Tibial artery (tissue), 4 donors: Measurements from ENCODE around the gene NUAK1.

Experiments
- DNase-seq, 2 donors: peaks; one replicate each; pipeline ENCODE4 v3.0.0-alpha.2; 2019
- H3K27ac ChIP-seq, 2 donors: fragments of 200-600 bp; sonication (generic) in 1 of 2; 1 replicate in 1 of 2; 2 replicates in 1 of 2; pipeline ENCODE4 v1.5.1; 2018 to 2019; ENCODE audit warnings: mild to moderate bottlenecking in 1 of 2
- H3K27me3 ChIP-seq, 2 donors: fragments of 200-600 bp; sonication (generic) in 1 of 2; one replicate each; pipeline versions ENCODE4 v1.5.1 to v1.6.0; 2016 to 2019
- H3K36me3 ChIP-seq, 3 donors: fragments of 200-600 bp; sonication (generic) in 2 of 3; one replicate each; pipeline ENCODE4 v1.5.1; 2016 to 2019; ENCODE audit warnings: mild to moderate bottlenecking in 2 of 3
- H3K4me1 ChIP-seq, 4 donors: fragments of 200-600 bp; sonication (generic) in 2 of 4; 1 replicate in 3 of 4; 2 replicates in 1 of 4; pipeline ENCODE4 v1.5.1; 2016 to 2019
- H3K4me3 ChIP-seq, 2 donors: fragments of 200-600 bp; sonication (generic) in 1 of 2; 1 replicate in 1 of 2; 2 replicates in 1 of 2; pipeline ENCODE4 v1.5.1; 2018 to 2019; ENCODE audit warnings: mild to moderate bottlenecking in 2 of 2
- H3K9me3 ChIP-seq, 3 donors: fragments of 200-600 bp; sonication (generic) in 1 of 3; one replicate each; pipeline ENCODE4 v1.5.1; 2016 to 2019
- intact Hi-C: fragments of 100-400 bp; cut with DNase I; formaldehyde crosslinking; loops from one replicate; pipeline ENCODE4 v1.15.0; 2023; ENCODE audit warnings: low total_unique reads
- TF ChIP-seq, protein P1 (sequence below), 2 experiments: fragments of 200-600 bp in 1 of 2; fragments of 450-650 bp in 1 of 2; IDR thresholded peaks; one replicate each; pipeline ENCODE4 v1.5.1; 2017 to 2019; ENCODE audit warnings: antibody characterized with exemption in 2 of 2, mild to moderate bottlenecking in 1 of 2, moderate library complexity in 1 of 2

The NUAK1 gene

GRCh38 chr12:106070147-106070546, 68.6 kb downstream of the NUAK1 start:
- peaks cover 0 to 49% (median 32%) of the 10 kb centered on the region in 4 donors for H3K4me1 ChIP-seq
- H3K27me3 ChIP-seq: no peaks in the 10 kb centered on the region
- H3K36me3 ChIP-seq: peaks cover 24 to 43% (median 40%) of the 10 kb centered on the region in 3 donors
- no peak overlapping the region for H3K4me3 ChIP-seq
- intact Hi-C loops: loop anchor here (10.0 kb wide), 1 partner anchor 45 kb away; no protein-coding TSS in a partner anchor
- H3K27ac ChIP-seq: peak overlapping the region; percentile 64 to 78
- DNase-seq: no peak
- no peaks in the 10 kb centered on the region for H3K9me3 ChIP-seq
- TF ChIP-seq, protein P1, sequence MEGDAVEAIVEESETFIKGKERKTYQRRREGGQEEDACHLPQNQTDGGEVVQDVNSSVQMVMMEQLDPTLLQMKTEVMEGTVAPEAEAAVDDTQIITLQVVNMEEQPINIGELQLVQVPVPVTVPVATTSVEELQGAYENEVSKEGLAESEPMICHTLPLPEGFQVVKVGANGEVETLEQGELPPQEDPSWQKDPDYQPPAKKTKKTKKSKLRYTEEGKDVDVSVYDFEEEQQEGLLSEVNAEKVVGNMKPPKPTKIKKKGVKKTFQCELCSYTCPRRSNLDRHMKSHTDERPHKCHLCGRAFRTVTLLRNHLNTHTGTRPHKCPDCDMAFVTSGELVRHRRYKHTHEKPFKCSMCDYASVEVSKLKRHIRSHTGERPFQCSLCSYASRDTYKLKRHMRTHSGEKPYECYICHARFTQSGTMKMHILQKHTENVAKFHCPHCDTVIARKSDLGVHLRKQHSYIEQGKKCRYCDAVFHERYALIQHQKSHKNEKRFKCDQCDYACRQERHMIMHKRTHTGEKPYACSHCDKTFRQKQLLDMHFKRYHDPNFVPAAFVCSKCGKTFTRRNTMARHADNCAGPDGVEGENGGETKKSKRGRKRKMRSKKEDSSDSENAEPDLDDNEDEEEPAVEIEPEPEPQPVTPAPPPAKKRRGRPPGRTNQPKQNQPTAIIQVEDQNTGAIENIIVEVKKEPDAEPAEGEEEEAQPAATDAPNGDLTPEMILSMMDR (IDR thresholded peaks at IDR 0.05): no peak

GRCh38 chr12:106068296-106068695, 70.5 kb downstream of the NUAK1 start:
- Histone ChIP-seq H3K27ac (no peak overlapping the region), H3K4me3 (no peak overlapping the region), H3K4me1 (peaks cover 0 to 31% (median 24%) of the 10 kb centered on the region in 4 donors), H3K9me3 (no peaks in the 10 kb centered on the region), H3K27me3 (no peaks in the 10 kb centered on the region), H3K36me3 (peaks cover 24 to 44% (median 40%) of the 10 kb centered on the region in 3 donors)
- DNase-seq: no peak
- intact Hi-C loops: no loop called here
- TF ChIP-seq, protein P1 (IDR thresholded peaks at IDR 0.05): no peak

GRCh38 chr12:106067606-106068205, 71.0 kb downstream of the NUAK1 start:
- no peak for DNase-seq
- Histone ChIP-seq H3K27me3 (no peaks in the 10 kb centered on the region), H3K4me3 (no peak overlapping the region), H3K36me3 (peaks cover 24 to 44% (median 40%) of the 10 kb centered on the region in 3 donors), H3K9me3 (no peaks in the 10 kb centered on the region), H3K27ac (no peak overlapping the region), H3K4me1 (peaks cover 0 to 26% (median 20%) of the 10 kb centered on the region in 4 donors)
- intact Hi-C loops: no loop called here
- TF ChIP-seq, protein P1 (IDR thresholded peaks at IDR 0.05): no peak

DNA sequence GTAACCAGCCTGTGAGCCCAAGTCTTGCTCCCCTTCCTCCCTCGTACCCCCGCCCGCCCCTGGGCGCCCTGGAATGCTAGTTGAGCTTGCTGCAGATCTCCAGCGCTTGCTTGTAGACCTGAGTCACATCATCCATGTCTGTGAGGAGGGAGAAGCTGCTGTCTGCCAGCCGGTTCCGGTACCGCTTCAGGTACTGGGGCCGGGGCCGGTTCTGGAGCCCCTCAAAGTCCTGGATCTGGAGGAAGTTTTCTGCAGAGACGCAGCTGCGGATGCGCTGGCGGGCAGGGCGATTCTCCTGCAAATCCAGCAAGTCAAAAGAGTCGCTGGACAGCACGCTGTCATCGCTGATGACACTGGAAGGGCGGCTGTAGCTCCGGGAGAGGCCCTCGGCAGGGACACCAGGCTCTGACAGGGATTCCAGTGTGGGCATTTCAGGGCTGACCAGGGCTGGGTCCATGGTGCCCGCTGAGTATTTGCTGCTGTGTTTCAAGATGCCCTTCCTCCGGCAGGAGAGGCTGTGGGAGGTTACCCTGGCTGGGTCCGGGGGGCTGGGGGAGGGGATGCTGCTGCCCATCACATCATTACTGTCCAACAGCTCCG, 71.9 kb downstream of the NUAK1 start:
- no peak for DNase-seq
- peaks cover 24 to 44% (median 40%) of the 10 kb centered on the region in 3 donors for H3K36me3 ChIP-seq
- intact Hi-C loops: no loop called here
- no peak overlapping the region for H3K27ac ChIP-seq
- H3K4me1 ChIP-seq: peaks cover 0 to 17% (median 12%) of the 10 kb centered on the region in 4 donors
- H3K27me3 ChIP-seq: no peaks in the 10 kb centered on the region
- H3K4me3 ChIP-seq: no peak overlapping the region
- no peaks in the 10 kb centered on the region for H3K9me3 ChIP-seq
- TF ChIP-seq, protein P1 (IDR thresholded peaks at IDR 0.05): no peak

- H3K27me3 ChIP-seq: no peaks in the 10 kb centered on the region
- H3K4me3 ChIP-seq: no peak overlapping the region
- H3K36me3 ChIP-seq: peaks cover 24 to 44% (median 40%) of the 10 kb centered on the region in 3 donors
- intact Hi-C loops: no loop called here
- H3K27ac ChIP-seq: peak overlapping the region in 1 of 2 donors; percentile 3
- peaks cover 0 to 10% (median 7%) of the 10 kb centered on the region in 4 donors for H3K4me1 ChIP-seq
- no peak for DNase-seq
- no peaks in the 10 kb centered on the region for H3K9me3 ChIP-seq
- TF ChIP-seq, protein P1 (IDR thresholded peaks at IDR 0.05): no peak
These were observed 72.6 kb downstream of the NUAK1 start for GRCh38 chr12:106066051-106066705.
